GM12878 (cell line): Measurements from ENCODE around the gene GSC2.

Source experiments
- DPF2 ChIP-seq: fragments of 450-650 bp; IDR thresholded peaks from 2 replicates; pipeline ENCODE4 v1.6.1; 2017; ENCODE audit warnings: mild to moderate bottlenecking
- EZH2 ChIP-seq: IDR thresholded peaks from 2 replicates; pipeline ENCODE4 v1.6.1; 2012; ENCODE audit warnings: low read depth, mild to moderate bottlenecking, control low read depth, inconsistent platforms, low read length, borderline replicate concordance; ENCODE audit not compliant: control insufficient read depth
- GABPA ChIP-seq: IDR thresholded peaks from 2 replicates; pipeline ENCODE4 v1.6.1; 2014; ENCODE audit warnings: antibody characterized with exemption, low read depth, mild to moderate bottlenecking, inconsistent platforms
- MYC ChIP-seq: IDR thresholded peaks from 2 replicates; pipeline ENCODE4 v1.6.1; 2011; ENCODE audit warnings: mild to moderate bottlenecking, low read length, moderate library complexity, inconsistent platforms; ENCODE audit not compliant: insufficient read depth, insufficient replicate concordance, insufficient read length, severe bottlenecking
- RELA ChIP-seq: fragments of 450-650 bp; IDR thresholded peaks from 2 replicates; pipeline ENCODE4 v1.8.0; 2014; ENCODE audit warnings: borderline replicate concordance; ENCODE audit not compliant: partially characterized antibody
- SIN3A ChIP-seq: IDR thresholded peaks from 2 replicates; pipeline ENCODE4 v1.6.1; 2012; ENCODE audit warnings: low read depth, low read length, improper control_type of control experiment
- YY1 ChIP-seq: IDR thresholded peaks from 2 replicates; pipeline ENCODE4 v1.6.1; 2011; ENCODE audit warnings: low read depth, mild to moderate bottlenecking, low read length
- TF ChIP-seq, protein P1 (sequence below), 3 experiments: IDR thresholded peaks in 2 of 3; conservative IDR thresholded peaks in 1 of 3; 2 replicates each; pipeline ENCODE4 v1.5.1; 2011; ENCODE audit warnings: low read depth in 3 of 3, low read length in 3 of 3, mild to moderate bottlenecking in 3 of 3, control low read depth in 2 of 3, moderate library complexity in 2 of 3, inconsistent platforms in 1 of 3, mixed read lengths in 1 of 3; ENCODE audit not compliant: control insufficient read depth in 2 of 3, insufficient read depth in 1 of 3; ENCODE audit errors: extremely low read depth in 1 of 3
- TF ChIP-seq, protein P2 (sequence below): IDR thresholded peaks from 2 replicates; pipeline ENCODE4 v1.6.1; 2011; ENCODE audit warnings: borderline replicate concordance, low read depth, mild to moderate bottlenecking, moderate library complexity, mixed read lengths, low read length; ENCODE audit not compliant: insufficient read depth; ENCODE audit errors: extremely low read length
- TF ChIP-seq, protein P3 (sequence below): fragments of 450-650 bp; IDR thresholded peaks from 2 replicates; pipeline ENCODE4 v1.6.1; 2017; ENCODE audit warnings: antibody characterized with exemption, mild to moderate bottlenecking, moderate library complexity

DNA sequence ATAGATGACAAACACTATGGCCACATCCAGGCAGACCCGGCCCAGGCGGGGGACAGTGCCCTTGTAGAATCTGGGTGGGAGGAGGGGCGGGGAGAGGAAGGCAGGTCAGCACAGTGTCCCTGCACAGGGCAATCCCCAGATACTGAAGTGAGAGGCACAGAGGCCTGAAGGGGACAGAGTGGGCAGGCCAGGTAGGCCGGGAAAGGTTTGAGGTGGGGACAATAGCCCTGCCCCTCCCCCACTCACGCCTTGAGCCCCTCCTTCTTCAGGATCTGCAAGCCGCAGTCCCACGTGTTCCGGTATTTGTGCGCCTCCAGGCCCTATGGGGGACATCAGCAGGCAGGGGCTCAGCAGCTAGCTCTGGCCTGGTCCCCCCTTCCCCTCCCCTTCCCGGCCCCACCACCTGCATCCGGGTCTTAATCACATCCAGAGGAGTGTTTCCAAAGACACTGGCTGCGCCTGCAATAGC, 26.1 kb upstream of the GSC2 start:
- TF ChIP-seq SIN3A (no peak), GABPA (no peak), YY1 (no peak), EZH2 (no peak), DPF2 (no peak), MYC (no peak), RELA (no peak)
- TF ChIP-seq, protein P1, sequence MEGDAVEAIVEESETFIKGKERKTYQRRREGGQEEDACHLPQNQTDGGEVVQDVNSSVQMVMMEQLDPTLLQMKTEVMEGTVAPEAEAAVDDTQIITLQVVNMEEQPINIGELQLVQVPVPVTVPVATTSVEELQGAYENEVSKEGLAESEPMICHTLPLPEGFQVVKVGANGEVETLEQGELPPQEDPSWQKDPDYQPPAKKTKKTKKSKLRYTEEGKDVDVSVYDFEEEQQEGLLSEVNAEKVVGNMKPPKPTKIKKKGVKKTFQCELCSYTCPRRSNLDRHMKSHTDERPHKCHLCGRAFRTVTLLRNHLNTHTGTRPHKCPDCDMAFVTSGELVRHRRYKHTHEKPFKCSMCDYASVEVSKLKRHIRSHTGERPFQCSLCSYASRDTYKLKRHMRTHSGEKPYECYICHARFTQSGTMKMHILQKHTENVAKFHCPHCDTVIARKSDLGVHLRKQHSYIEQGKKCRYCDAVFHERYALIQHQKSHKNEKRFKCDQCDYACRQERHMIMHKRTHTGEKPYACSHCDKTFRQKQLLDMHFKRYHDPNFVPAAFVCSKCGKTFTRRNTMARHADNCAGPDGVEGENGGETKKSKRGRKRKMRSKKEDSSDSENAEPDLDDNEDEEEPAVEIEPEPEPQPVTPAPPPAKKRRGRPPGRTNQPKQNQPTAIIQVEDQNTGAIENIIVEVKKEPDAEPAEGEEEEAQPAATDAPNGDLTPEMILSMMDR (IDR thresholded peaks at IDR 0.05 in 2 of 3, conservative IDR thresholded peaks at IDR 0.05 in 1 of 3; ENCODE audit: control insufficient read depth in 2 of 3, extremely low read depth in 1 of 3, insufficient read depth in 1 of 3, low read depth in 3 of 3, low read length in 3 of 3) = no peak
- TF ChIP-seq, protein P2, sequence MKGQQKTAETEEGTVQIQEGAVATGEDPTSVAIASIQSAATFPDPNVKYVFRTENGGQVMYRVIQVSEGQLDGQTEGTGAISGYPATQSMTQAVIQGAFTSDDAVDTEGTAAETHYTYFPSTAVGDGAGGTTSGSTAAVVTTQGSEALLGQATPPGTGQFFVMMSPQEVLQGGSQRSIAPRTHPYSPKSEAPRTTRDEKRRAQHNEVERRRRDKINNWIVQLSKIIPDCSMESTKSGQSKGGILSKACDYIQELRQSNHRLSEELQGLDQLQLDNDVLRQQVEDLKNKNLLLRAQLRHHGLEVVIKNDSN = no peak
- TF ChIP-seq, protein P3, sequence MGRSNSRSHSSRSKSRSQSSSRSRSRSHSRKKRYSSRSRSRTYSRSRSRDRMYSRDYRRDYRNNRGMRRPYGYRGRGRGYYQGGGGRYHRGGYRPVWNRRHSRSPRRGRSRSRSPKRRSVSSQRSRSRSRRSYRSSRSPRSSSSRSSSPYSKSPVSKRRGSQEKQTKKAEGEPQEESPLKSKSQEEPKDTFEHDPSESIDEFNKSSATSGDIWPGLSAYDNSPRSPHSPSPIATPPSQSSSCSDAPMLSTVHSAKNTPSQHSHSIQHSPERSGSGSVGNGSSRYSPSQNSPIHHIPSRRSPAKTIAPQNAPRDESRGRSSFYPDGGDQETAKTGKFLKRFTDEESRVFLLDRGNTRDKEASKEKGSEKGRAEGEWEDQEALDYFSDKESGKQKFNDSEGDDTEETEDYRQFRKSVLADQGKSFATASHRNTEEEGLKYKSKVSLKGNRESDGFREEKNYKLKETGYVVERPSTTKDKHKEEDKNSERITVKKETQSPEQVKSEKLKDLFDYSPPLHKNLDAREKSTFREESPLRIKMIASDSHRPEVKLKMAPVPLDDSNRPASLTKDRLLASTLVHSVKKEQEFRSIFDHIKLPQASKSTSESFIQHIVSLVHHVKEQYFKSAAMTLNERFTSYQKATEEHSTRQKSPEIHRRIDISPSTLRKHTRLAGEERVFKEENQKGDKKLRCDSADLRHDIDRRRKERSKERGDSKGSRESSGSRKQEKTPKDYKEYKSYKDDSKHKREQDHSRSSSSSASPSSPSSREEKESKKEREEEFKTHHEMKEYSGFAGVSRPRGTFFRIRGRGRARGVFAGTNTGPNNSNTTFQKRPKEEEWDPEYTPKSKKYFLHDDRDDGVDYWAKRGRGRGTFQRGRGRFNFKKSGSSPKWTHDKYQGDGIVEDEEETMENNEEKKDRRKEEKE = no peak
